GM23338 (cell line): ENCODE results near the gene SUOX. TPM values are rescaled to one million over a fixed set of nuclear protein-coding genes. Genes with fewer than 3 reads are reported as not detected.
"Not testable (repeated sequence)": the region's sequence is repeated elsewhere in the genome, so short reads cannot be mapped to it uniquely, and the experiment has no call there.

ENCODE experiments used
- ATAC-seq: fragments of 200-7000 bp; cut with Tn5 transposase; 3 replicates; pipeline ENCODE4 v1.9.1; 2020
- DNase-seq: peaks from one replicate; pipeline ENCODE4 v3.0.0-alpha.2; 2015; ENCODE audit warnings: low spot score
- H2AFZ ChIP-seq: fragments of 200-600 bp; sonication (generic); 2 replicates; pipeline ENCODE4 v1.8.0; 2016; ENCODE audit warnings: antibody characterized with exemption, mild to moderate bottlenecking, moderate library complexity
- H3F3A ChIP-seq: fragments of 200-600 bp; sonication (generic); replicated peaks from 2 replicates; pipeline ENCODE4 v1.8.0; 2017; ENCODE audit warnings: antibody characterized with exemption, mixed run types, low read depth
- H3K27ac ChIP-seq: fragments of 200-600 bp; sonication (generic); 2 replicates; pipeline ENCODE4 v1.6.1; 2016; ENCODE audit warnings: low read depth
- H3K27me3 ChIP-seq: fragments of 200-600 bp; sonication (generic); 2 replicates; pipeline ENCODE4 v1.8.0; 2016; ENCODE audit warnings: mild to moderate bottlenecking, mixed run types, moderate library complexity; ENCODE audit not compliant: insufficient read depth
- H3K36me3 ChIP-seq: fragments of 200-600 bp; sonication (generic); 2 replicates; pipeline ENCODE4 v1.8.0; 2016; ENCODE audit warnings: mild to moderate bottlenecking; ENCODE audit not compliant: insufficient read depth
- H3K4me1 ChIP-seq: fragments of 200-600 bp; sonication (generic); 2 replicates; pipeline ENCODE4 v1.8.0; 2016; ENCODE audit warnings: mild to moderate bottlenecking, moderate library complexity; ENCODE audit not compliant: insufficient read depth
- H3K4me2 ChIP-seq: fragments of 200-600 bp; sonication (generic); 2 replicates; pipeline ENCODE4 v1.7.1; 2017; ENCODE audit warnings: mixed run types
- H3K4me3 ChIP-seq: fragments of 200-600 bp; sonication (generic); 2 replicates; pipeline ENCODE4 v1.6.1; 2016; ENCODE audit warnings: mixed run types
- H3K79me2 ChIP-seq: fragments of 200-600 bp; sonication (generic); replicated peaks from 2 replicates; pipeline ENCODE4 v1.8.0; 2017; ENCODE audit warnings: mild to moderate bottlenecking; ENCODE audit not compliant: insufficient read depth
- H3K9me2 ChIP-seq: fragments of 200-600 bp; sonication (generic); 2 replicates; pipeline ENCODE4 v1.8.0; 2017; ENCODE audit not compliant: insufficient read depth
- H4K20me1 ChIP-seq: fragments of 200-600 bp; sonication (generic); replicated peaks from 2 replicates; pipeline ENCODE4 v1.8.0; 2017; ENCODE audit warnings: mild to moderate bottlenecking; ENCODE audit not compliant: insufficient read depth
- H3K27ac Mint-ChIP-seq: 2 replicates; pipeline ENCODE4 v1.8.0; 2020; ENCODE audit warnings: inconsistent platforms, mild to moderate bottlenecking, moderate library complexity, mixed read lengths
- H3K27me3 Mint-ChIP-seq: 3 replicates; pipeline ENCODE4 v1.8.0; 2022; ENCODE audit warnings: low read depth, mild to moderate bottlenecking, moderate library complexity, mixed read lengths, inconsistent platforms; ENCODE audit not compliant: insufficient read depth, poor library complexity
- H3K36me3 Mint-ChIP-seq: 3 replicates; pipeline ENCODE4 v1.8.0; 2021; ENCODE audit warnings: low read depth, mild to moderate bottlenecking, inconsistent platforms, moderate library complexity, mixed read lengths
- H3K4me1 Mint-ChIP-seq: 3 replicates; pipeline ENCODE4 v1.8.0; 2020; ENCODE audit warnings: mild to moderate bottlenecking, inconsistent platforms, mixed read lengths
- H3K4me3 Mint-ChIP-seq: 3 replicates; pipeline ENCODE4 v1.8.0; 2021; ENCODE audit warnings: moderate library complexity, mild to moderate bottlenecking, inconsistent platforms, mixed read lengths
- H3K9me3 Mint-ChIP-seq: 3 replicates; pipeline ENCODE4 v1.8.0; 2020; ENCODE audit warnings: moderate library complexity, mild to moderate bottlenecking, inconsistent platforms, mixed read lengths
- CREB1 ChIP-seq: fragments of 250-450 bp; sonication (Bioruptor Pico); IDR thresholded peaks from 2 replicates; pipeline ENCODE4 v1.5.0; 2020; ENCODE audit warnings: low read depth, mild to moderate bottlenecking, moderate library complexity
- EZH2 ChIP-seq: fragments of 200-600 bp; sonication (generic); IDR thresholded peaks from one replicate; pipeline ENCODE4 v1.8.0; 2017; ENCODE audit warnings: antibody characterized with exemption, mild to moderate bottlenecking, low read depth; ENCODE audit not compliant: unreplicated experiment
- STAT1 ChIP-seq: IDR thresholded peaks from one replicate; pipeline ENCODE4 v1.6.1; 2016; ENCODE audit warnings: antibody characterized with exemption; ENCODE audit not compliant: unreplicated experiment
- ZNF114 ChIP-seq: fragments of 250-450 bp; sonication (Bioruptor Pico); IDR thresholded peaks from 2 replicates; pipeline ENCODE4 v1.5.0; 2020; ENCODE audit warnings: mild to moderate bottlenecking, moderate library complexity
- polyA plus RNA-seq: library from polyadenylated mRNA; unstranded; fragments of >200 nt; fragmentation: Nextera tagmentation; extraction: Ambion mirVana; gene quantifications from 2 replicates; pipeline ENCODE4 v1.2.1, GENCODE V29; 2016
- total RNA-seq: library from RNA; depleted of rRNA; stranded (reverse); fragments of >200 nt; shearing (Covaris generic); gene quantifications from 2 replicates; pipeline ENCODE4 v1.2.3, GENCODE V29; 2014
- TF ChIP-seq, protein P1 (sequence below): fragments of 250-450 bp; sonication (Bioruptor Pico); IDR thresholded peaks from 2 replicates; pipeline ENCODE4 v1.5.0; 2020; ENCODE audit warnings: mild to moderate bottlenecking, moderate library complexity

SUOX gene
- total and polyA plus RNA-seq, 2 experiments from 2014 or later = 14.0 to 27.5 TPM

DNA sequence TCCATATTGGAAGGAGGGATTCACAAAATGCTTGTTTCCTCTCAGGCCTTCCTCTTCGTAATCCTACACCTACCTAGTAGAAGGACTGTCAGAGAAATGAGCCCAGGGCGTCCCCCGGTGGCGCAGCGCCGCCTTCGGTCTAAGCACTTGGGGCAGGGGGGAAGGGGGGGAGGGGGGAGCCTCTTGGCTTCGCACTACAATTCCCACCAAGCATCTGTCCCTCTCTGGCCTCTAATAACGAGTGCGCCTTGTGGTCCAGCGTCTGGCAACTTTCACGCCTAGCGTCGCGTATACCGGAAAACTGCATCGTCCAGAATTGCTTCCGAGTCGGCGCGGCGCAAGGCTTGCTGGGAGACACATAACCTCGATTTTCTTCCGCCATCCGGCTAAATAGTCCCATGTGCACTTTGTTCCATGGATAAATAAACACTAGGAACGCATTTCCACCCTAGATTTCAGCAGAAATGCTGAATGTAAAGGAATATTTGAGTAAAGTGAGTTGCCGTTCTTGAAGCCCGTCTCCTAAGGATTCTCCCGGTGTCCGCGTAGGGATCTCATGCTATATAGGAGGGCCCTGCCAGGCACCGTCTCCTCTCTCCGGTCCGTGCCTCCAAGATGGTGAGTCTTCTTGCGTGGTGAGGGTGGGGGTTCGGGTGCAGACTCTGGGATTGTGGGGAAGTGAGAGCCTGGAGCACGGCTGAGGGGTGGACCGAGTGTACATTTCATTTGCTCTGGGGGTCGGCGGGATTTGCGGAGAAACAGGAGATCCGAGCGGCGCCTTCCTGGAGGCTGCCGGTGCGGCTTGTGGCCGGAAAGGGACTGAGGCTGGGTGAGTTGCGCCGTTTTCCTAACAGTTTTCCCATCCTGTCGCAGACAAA, 44.7 kb downstream of the SUOX start, which contains the start of gene RPS26 (continued):
- TF ChIP-seq, protein P1, sequence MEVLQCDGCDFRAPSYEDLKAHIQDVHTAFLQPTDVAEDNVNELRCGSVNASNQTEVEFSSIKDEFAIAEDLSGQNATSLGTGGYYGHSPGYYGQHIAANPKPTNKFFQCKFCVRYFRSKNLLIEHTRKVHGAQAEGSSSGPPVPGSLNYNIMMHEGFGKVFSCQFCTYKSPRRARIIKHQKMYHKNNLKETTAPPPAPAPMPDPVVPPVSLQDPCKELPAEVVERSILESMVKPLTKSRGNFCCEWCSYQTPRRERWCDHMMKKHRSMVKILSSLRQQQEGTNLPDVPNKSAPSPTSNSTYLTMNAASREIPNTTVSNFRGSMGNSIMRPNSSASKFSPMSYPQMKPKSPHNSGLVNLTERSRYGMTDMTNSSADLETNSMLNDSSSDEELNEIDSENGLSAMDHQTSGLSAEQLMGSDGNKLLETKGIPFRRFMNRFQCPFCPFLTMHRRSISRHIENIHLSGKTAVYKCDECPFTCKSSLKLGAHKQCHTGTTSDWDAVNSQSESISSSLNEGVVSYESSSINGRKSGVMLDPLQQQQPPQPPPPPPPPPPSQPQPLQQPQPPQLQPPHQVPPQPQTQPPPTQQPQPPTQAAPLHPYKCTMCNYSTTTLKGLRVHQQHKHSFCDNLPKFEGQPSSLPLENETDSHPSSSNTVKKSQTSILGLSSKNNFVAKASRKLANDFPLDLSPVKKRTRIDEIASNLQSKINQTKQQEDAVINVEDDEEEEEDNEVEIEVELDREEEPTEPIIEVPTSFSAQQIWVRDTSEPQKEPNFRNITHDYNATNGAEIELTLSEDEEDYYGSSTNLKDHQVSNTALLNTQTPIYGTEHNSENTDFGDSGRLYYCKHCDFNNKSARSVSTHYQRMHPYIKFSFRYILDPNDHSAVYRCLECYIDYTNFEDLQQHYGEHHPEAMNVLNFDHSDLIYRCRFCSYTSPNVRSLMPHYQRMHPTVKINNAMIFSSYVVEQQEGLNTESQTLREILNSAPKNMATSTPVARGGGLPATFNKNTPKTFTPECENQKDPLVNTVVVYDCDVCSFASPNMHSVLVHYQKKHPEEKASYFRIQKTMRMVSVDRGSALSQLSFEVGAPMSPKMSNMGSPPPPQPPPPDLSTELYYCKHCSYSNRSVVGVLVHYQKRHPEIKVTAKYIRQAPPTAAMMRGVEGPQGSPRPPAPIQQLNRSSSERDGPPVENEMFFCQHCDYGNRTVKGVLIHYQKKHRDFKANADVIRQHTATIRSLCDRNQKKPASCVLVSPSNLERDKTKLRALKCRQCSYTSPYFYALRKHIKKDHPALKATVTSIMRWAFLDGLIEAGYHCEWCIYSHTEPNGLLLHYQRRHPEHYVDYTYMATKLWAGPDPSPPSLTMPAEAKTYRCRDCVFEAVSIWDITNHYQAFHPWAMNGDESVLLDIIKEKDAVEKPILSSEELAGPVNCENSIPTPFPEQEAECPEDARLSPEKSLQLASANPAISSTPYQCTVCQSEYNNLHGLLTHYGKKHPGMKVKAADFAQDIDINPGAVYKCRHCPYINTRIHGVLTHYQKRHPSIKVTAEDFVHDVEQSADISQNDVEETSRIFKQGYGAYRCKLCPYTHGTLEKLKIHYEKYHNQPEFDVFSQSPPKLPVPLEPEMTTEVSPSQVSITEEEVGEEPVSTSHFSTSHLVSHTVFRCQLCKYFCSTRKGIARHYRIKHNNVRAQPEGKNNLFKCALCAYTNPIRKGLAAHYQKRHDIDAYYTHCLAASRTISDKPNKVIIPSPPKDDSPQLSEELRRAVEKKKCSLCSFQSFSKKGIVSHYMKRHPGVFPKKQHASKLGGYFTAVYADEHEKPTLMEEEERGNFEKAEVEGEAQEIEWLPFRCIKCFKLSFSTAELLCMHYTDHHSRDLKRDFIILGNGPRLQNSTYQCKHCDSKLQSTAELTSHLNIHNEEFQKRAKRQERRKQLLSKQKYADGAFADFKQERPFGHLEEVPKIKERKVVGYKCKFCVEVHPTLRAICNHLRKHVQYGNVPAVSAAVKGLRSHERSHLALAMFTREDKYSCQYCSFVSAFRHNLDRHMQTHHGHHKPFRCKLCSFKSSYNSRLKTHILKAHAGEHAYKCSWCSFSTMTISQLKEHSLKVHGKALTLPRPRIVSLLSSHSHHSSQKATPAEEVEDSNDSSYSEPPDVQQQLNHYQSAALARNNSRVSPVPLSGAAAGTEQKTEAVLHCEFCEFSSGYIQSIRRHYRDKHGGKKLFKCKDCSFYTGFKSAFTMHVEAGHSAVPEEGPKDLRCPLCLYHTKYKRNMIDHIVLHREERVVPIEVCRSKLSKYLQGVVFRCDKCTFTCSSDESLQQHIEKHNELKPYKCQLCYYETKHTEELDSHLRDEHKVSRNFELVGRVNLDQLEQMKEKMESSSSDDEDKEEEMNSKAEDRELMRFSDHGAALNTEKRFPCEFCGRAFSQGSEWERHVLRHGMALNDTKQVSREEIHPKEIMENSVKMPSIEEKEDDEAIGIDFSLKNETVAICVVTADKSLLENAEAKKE (CRISPR knock-in tag) = no peak
- TF ChIP-seq ZNF114 (CRISPR knock-in tag) (no peak), STAT1 (no peak), EZH2 (no peak), CREB1 (CRISPR knock-in tag) (peak; percentile 90)

DNA sequence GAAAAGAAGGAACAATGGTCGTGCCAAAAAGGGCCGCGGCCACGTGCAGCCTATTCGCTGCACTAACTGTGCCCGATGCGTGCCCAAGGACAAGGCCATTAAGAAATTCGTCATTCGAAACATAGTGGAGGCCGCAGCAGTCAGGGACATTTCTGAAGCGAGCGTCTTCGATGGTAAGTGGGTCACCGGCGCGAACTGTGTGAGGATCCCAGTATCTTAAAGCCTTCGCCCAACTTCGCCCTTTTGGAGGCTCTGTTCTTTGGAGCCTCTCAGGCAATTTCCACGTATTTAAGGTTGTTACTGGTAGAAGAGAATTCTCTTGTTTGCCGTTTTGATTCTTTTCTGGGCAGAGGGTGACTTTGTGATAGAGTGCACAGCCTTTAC, 45.3 kb downstream of the SUOX start:
- ATAC-seq, H2AFZ ChIP-seq, H3K27me3 Mint-ChIP-seq, H3K9me2 ChIP-seq, H3K9me3 Mint-ChIP-seq, DNase-seq, H3K27me3 ChIP-seq: not testable (repeated sequence)
- Histone ChIP-seq H3K27ac (peak overlapping the region; percentile 98), H3K4me2 (peak overlapping the region; percentile 100), H3F3A (peaks cover 51% of the 10 kb centered on the region), H3K79me2 (peaks cover 21% of the 10 kb centered on the region), H3K4me1 (peaks cover 28% of the 10 kb centered on the region), H3K36me3 (peaks cover 23% of the 10 kb centered on the region), H4K20me1 (peaks cover 19% of the 10 kb centered on the region), H3K4me3 (peak overlapping the region; percentile 99)
- Mint-ChIP-seq H3K27ac (peak overlapping the region; percentile 99), H3K4me1 (peaks cover 41% of the 10 kb centered on the region), H3K4me3 (peak overlapping the region; percentile 95), H3K36me3 (peaks cover 40% of the 10 kb centered on the region)
